HEK293T (cell line): ENCODE results near the gene CD68.
A peak's percentile ranks its signal among the peaks of the same experiment; 100 is the strongest.

Source experiments
- CTCF ChIA-PET: fragments of 350-600 bp; formaldehyde crosslinking; extraction: SDS; loops from one replicate; lab custom pipeline; 2021; ENCODE audit warnings: antibody characterized with exemption, inconsistent platforms; lab: Yijun Ruan, JAX
- POLR2A ChIA-PET: fragments of 350-600 bp; formaldehyde crosslinking; extraction: SDS; loops from one replicate; lab custom pipeline; 2020; ENCODE audit warnings: antibody characterized with exemption, inconsistent platforms; lab: Yijun Ruan, JAX
- DNase-seq: peaks from one replicate; pipeline ENCODE4 v3.0.0; 2012; ENCODE audit warnings: mixed read lengths; ENCODE audit errors: extremely low spot score
- ARNT ChIP-seq: fragments of 450-650 bp; IDR thresholded peaks from 2 replicates; pipeline ENCODE4 v1.6.1; 2017; ENCODE audit warnings: mild to moderate bottlenecking
- BHLHE40 ChIP-seq: fragments of 450-650 bp; IDR thresholded peaks from 2 replicates; pipeline ENCODE4 v1.6.1; 2016; ENCODE audit warnings: mild to moderate bottlenecking, moderate library complexity, borderline replicate concordance
- CTBP1 ChIP-seq: fragments of 450-650 bp; IDR thresholded peaks from 2 replicates; pipeline ENCODE4 v1.6.1; 2016; ENCODE audit warnings: borderline replicate concordance
- ELF4 ChIP-seq: fragments of 450-650 bp; IDR thresholded peaks from 2 replicates; pipeline ENCODE4 v1.6.1; 2017; ENCODE audit warnings: antibody characterized with exemption
- FOXA1 ChIP-seq: fragments of 450-650 bp; IDR thresholded peaks from 2 replicates; pipeline ENCODE4 v1.6.1; 2016; ENCODE audit warnings: mild to moderate bottlenecking
- HDGF ChIP-seq: fragments of 450-650 bp; IDR thresholded peaks from 2 replicates; pipeline ENCODE4 v1.6.1; 2017; ENCODE audit warnings: antibody characterized with exemption, borderline replicate concordance
- PKNOX1 ChIP-seq: fragments of 450-650 bp; IDR thresholded peaks from 2 replicates; pipeline ENCODE4 v1.6.1; 2016
- SP1 ChIP-seq: fragments of 450-650 bp; IDR thresholded peaks from 2 replicates; pipeline ENCODE4 v1.6.1; 2017
- ZNF384 ChIP-seq: fragments of 450-650 bp; IDR thresholded peaks from 2 replicates; pipeline ENCODE4 v1.6.1; 2016

CD68 gene

GRCh38 chr17:7627250-7628121 is 48.0 kb downstream of the CD68 start, which contains the start of gene SAT2:
Gene SAT2, minus strand, starts transcription at chr17:7627821. Its CDS starts 186 bp downstream, at chr17:7627635.
- CTCF ChIA-PET = interaction anchor here (0.6 to 2.6 kb wide), 7 partner anchors 9 to 362 kb away, joined by 3 to 16 read pairs (median 3); partner anchors contain the start of genes TP53 and WRAP53
- DNase-seq = peak; percentile 96
- POLR2A ChIA-PET = interaction anchor here (0.6 to 11.9 kb wide), 22 partner anchors 9 to 304 kb away, joined by 3 to 236 read pairs (median 4); partner anchors contain the start of genes ATP1B2, CNTROB, EFNB3 and FXR2

GRCh38 chr17:7629939-7630571 is 50.6 kb downstream of the CD68 start, which contains the start of gene SHBG:
Gene SHBG, plus strand, starts transcription at chr17:7630135. Its CDS starts 38 bp downstream, at chr17:7630173.
- DNase-seq = no peak
- TF ChIP-seq CTBP1 = no peak
- no peak for TF ChIP-seq BHLHE40
- TF ChIP-seq ELF4 = no peak
- no peak for TF ChIP-seq HDGF
- TF ChIP-seq ZNF384 = no peak
- no peak for TF ChIP-seq PKNOX1
- TF ChIP-seq SP1 = no peak
- TF ChIP-seq FOXA1 = no peak
- no peak for TF ChIP-seq ARNT
- POLR2A ChIA-PET = interaction anchor here (11.9 kb wide), 1 partner anchor 56 kb away, joined by 236 read pairs; the partner anchor contains the start of genes TP53 and WRAP53
- CTCF ChIA-PET = interaction anchor here (0.6 to 7.6 kb wide), 2 partner anchors 58 to 97 kb away, joined by 4 to 81 read pairs; partner anchors contain the start of genes TP53 and WRAP53

More at GRCh38 chr17:7627250-7628121, 48.0 kb downstream of the CD68 start, which contains the start of gene SAT2:
- no peak for TF ChIP-seq BHLHE40
